Measurements from ENCODE around the gene C6orf52. TPM values are rescaled to one million over a fixed set of nuclear protein-coding genes. Genes with fewer than 3 reads are reported as not detected.

Gene C6orf52
- total and polyA plus RNA-seq, 2 donors (not counting 3 experiments of a cell fraction or from before 2014, with no cell fraction given), result 0.54 TPM; not detected in 1

GRCh38 chr6:10740061-10740460 lies 45.6 kb upstream of the C6orf52 start:
- no peak for FAIRE-seq
- H3K9me1 ChIP-seq (replicated peaks; ENCODE audit: control insufficient read depth, extremely low read depth, insufficient read depth, low read length), result no peaks in the 10 kb centered on the region
- H3K27ac ChIP-seq (ENCODE audit: insufficient read depth, low read depth, low read length), result no peak overlapping the region
- dilution Hi-C loops (cut with MboI; ENCODE audit: extremely low pct_ligation_motif_present, low sequenced_read_pairs) (no loop called here), intact Hi-C loops (cut with micrococcal nuclease) (no loop called here)
- H3K4me1 ChIP-seq (ENCODE audit: control insufficient read depth, extremely low read depth, insufficient read depth, low read length), result peaks cover 3% of the 10 kb centered on the region
- ChIA-PET POLR2A (no interaction called here), CTCF (interaction anchor here (1.0 kb wide), 1 partner anchor 19 kb away, joined by 3 read pairs; no protein-coding TSS in a partner anchor)
- TF ChIP-seq POLR2A (IDR thresholded peaks at IDR 0.05; ENCODE audit: low read depth, low read length) (no peak), EZH2 (IDR thresholded peaks at IDR 0.05; ENCODE audit: borderline replicate concordance, low read depth, low read length, severe bottlenecking) (no peak), FOS (IDR thresholded peaks at IDR 0.05; ENCODE audit: borderline replicate concordance, insufficient read depth, low read length) (no peak), JUN (IDR thresholded peaks at IDR 0.05; ENCODE audit: borderline replicate concordance, insufficient read depth, insufficient read length, low read depth) (no peak), GATA2 (IDR thresholded peaks at IDR 0.05; ENCODE audit: insufficient read depth, insufficient read length, low read depth, low read length) (no peak), POLR2AphosphoS5 (IDR thresholded peaks at IDR 0.05; ENCODE audit: insufficient read depth, low read depth, low read length) (no peak), MAX (IDR thresholded peaks at IDR 0.05; ENCODE audit: insufficient read depth, insufficient read length) (no peak), MYC (IDR thresholded peaks at IDR 0.05; ENCODE audit: low read depth, low read length) (no peak), CTCF (IDR thresholded peaks at IDR 0.05; ENCODE audit: extremely low read depth in 1 of 2, insufficient read depth in 1 of 2, low read depth in 1 of 2, low read length in 2 of 2) (no peak)
- no peak overlapping the region for H2AFZ ChIP-seq (ENCODE audit: low read depth, low read length)
- H4K20me1 ChIP-seq (replicated peaks; ENCODE audit: control insufficient read depth, extremely low read depth, insufficient read depth, low read length), result no peaks in the 10 kb centered on the region
- H3K9ac ChIP-seq (replicated peaks; ENCODE audit: extremely low read depth, insufficient read depth, low read length), result no peak overlapping the region
- no peaks in the 10 kb centered on the region for H3K9me3 ChIP-seq (replicated peaks; ENCODE audit: control insufficient read depth, insufficient read depth, low read length)
- no peak overlapping the region for H3K4me2 ChIP-seq (ENCODE audit: insufficient read depth, low read length)
- no peaks in the 10 kb centered on the region for H3K36me3 ChIP-seq (ENCODE audit: control insufficient read depth in 2 of 2, extremely low read depth in 1 of 2, insufficient read depth in 2 of 2, low read length in 2 of 2)
- no peak overlapping the region for H3K4me3 ChIP-seq (replicated peaks in 1 of 3; ENCODE audit: insufficient read depth in 1 of 3, low read depth in 1 of 3, low read length in 3 of 3)
- H3K27me3 ChIP-seq (ENCODE audit: control insufficient read depth in 2 of 2, insufficient read depth in 2 of 2, low read length in 2 of 2), result no peaks in the 10 kb centered on the region
- no peaks in the 10 kb centered on the region for H3K79me2 ChIP-seq (ENCODE audit: control insufficient read depth, insufficient read depth, low read length)
- no TSS peak for BruUV-seq (replicated peaks)
- DNase-seq (ENCODE audit: low read depth, low spot score), result no peak

Data from endothelial cell of umbilical vein (primary cell).